NCI-H2029 (cell line): ENCODE data around the gene SLC6A16.
"Not testable (repeated sequence)": the region's sequence is repeated elsewhere in the genome, so short reads cannot be mapped to it uniquely, and the experiment has no call there.

Experiments used
- DNase-seq: peaks from one replicate; lab custom pipeline; 2025; lab: John Stamatoyannopoulos, UW

The SLC6A16 gene

GRCh38 chr19:49331187-49331586, 6.2 kb upstream of the SLC6A16 start:
- DNase-seq, result not testable (repeated sequence)

DNA sequence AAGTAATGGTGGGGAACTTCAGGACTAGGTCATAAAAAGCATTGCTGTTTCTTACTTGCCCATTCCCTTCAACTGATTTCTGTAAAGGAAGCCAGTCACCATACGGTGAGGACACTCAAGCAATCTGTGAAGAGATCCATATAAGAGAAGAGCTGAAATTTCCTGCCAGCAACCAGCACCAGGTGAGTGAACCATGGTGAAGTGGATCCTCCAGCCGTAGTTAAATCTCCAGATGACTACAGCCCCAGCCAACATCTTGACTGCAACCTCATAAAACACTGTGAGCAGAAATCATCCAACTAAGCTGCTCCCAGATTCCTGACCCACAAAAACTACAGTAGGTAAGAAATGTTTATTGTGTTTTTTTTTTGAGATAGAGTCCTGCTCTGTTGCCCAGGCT, 3.8 kb upstream of the SLC6A16 start:
- no peak for DNase-seq

- DNase-seq, result no peak
These were observed 3.0 kb upstream of the SLC6A16 start for GRCh38 chr19:49327878-49328544.

GRCh38 chr19:49326165-49326704, 1.2 kb upstream of the SLC6A16 start:
- no peak for DNase-seq

DNA sequence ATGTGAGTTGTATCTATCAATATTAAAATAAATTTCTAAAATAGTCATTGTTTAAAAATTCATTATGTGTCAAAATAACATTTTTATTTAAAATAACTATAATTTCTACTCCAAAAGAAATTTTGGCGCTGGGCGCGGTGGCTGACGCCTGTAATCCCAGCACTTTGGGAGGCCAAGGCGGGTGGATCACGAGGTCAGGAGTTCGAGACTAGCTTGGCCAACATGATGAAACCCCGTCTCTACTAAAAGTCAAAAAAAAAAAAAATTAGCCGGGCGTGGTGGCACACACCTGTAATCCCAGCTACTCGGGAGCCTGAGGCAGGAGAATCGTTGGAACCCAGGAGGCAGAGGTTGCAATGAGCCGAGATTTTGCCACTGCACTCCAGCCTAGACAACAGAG, 765 bp upstream of the SLC6A16 start:
- not testable (repeated sequence) for DNase-seq

DNA sequence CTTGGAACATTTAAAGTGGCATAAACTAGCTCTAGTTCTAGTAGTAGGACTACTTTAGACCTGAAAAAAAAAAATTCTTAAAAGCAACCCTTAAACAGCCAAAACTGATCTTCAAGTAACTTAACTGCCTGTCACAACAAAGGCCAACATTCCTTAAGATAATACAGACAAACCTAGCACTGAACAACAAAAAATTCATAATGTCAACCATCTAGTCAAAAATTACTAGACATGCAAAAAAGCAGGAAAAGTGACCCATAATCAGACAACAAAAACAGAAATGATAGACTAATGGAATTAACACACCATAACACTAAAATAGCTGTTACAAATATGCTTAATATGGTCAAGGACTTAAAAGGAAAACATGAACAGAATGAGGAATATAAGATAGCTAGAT, 6.7 kb downstream of the SLC6A16 start:
- DNase-seq, result no peak

DNA sequence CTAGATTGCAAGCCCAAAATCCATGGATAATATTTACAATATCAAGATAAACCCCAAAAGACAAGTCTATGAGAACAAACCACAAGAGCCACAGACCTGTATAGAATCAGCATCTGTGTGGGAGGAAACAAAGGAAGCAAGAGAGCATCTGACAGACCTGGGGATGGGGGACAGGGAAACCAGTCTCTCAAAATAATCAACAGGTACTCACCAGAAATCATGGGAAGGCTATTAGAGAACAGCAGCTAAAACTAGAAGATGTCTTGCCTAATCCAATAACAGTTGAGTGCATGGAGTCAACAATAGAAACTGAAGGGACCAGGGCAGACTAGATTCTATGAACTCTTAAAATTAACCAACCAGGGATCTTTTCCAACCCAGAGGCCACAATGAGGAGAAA, 8.7 kb downstream of the SLC6A16 start:
- DNase-seq, result no peak

- DNase-seq, result no peak
These were observed 9.9 kb downstream of the SLC6A16 start for GRCh38 chr19:49315111-49315510.

DNA sequence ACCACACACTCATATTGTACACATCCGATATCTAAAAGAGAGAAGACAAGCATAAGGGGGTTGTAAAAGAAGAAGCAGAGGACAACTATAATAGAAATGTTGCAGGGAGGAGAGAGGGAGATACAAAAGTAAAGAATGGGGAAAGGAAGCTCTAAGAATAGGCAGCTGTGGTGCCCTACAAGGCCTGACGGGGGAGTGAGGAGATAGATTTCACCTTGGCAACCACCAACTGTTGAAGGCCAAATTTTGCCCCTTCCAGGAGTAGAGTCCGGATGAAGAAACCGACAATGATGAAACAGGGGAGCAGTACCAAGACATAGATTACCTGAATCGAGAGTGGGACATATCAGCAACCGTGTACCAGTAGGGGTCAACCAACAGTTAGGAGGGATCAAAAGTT, 15.9 kb downstream of the SLC6A16 start:
- DNase-seq, result no peak

DNA sequence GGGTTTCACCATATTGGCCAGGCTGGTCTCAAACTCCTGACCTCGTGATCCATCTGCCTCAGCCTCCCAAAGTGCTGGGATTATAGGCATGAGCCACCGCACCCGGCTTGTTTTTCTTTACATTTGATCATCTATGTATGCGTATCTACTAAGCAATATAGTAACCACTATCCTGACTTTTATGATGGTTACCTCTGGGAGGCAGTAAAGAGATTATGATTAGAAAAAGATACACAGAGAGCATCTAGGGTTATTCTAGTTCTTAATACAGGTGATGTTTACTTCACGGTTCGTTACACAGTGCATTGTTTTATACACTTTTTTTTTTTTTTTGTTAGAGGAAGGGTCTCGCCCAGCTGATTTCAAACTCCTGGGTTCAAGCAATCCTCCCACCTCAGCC, 18.3 kb downstream of the SLC6A16 start:
- not testable (repeated sequence) for DNase-seq

DNA sequence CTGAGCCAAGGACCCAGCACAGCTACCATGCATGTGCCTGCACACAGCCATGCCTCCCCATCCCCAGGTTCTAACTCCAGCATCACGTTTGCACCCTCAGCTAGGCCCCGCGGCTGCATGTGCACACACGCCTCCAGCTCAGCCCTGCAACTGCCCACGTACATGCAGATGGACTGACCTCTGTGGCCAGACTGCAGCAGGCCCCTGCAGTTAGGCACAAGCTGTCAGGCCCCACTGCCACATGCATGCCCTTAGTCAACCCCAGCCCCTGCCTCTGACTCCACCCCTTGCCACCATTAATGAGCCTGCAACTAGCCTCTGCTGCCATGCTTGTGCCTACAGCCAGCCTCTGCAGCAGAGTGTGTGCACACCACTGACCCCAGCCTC, 23.1 kb downstream of the SLC6A16 start:
- no peak for DNase-seq

DNA sequence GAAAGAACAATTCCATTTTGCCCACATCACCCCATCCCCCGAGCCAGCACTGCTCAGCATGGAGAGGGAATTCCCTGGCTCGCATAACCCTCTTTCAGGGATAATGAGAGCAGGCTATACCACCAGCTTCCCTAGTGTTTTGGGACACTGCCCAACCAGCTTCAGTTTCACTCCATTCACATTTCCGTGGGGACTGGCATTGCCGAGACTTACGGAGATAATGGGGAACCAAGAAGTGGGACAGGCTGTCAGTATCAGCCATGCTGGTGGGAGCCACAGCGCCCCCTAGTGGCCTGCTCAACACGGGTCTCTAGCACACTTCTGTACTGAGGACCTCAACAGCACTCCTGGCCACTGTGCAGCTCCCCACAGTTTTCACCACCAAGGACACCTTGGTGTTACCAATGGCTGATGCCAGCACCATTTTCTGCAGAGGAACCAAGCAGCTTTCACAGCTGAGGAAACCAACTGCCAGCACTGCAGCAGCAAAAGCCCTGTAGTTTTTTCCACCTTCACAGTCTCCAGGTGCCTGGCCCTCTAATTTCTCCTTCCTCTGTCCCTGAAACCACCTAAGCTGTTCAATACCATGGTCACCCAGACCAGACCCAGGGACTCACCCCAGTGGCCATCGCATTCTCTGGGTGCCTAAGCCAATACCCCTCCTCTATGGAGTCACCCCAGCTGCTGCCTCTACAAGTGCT, 23.7 kb downstream of the SLC6A16 start:
- DNase-seq, result peak; percentile 12

- not testable (repeated sequence) for DNase-seq
These were observed 26.3 kb downstream of the SLC6A16 start for GRCh38 chr19:49298653-49299052.

GRCh38 chr19:49297403-49297802, 27.6 kb downstream of the SLC6A16 start:
- no peak for DNase-seq

GRCh38 chr19:49295208-49295880, 29.6 kb downstream of the SLC6A16 start:
- no peak for DNase-seq

GRCh38 chr19:49294401-49294800, 30.6 kb downstream of the SLC6A16 start:
- no peak for DNase-seq

- DNase-seq, result no peak
These were observed 34.5 kb downstream of the SLC6A16 start for GRCh38 chr19:49290517-49290916.

DNA sequence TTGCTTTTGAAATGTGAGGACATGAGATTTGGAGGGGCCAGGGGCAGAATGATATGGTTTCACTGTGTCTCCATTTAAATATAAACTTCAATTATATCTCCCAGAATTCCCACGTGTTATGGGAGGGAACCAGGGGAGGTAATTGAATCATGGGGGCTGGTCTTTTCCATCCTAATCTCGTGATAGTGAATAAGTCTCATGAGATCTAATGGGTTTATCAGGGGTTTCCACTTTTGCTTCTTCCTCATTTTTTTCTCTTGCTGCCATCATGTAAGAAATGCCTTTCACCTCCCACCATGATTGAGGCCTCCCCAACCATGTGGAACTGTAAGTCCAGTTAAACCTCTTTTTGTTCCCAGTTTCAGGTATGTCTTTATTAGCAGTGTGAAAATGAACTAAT, 35.7 kb downstream of the SLC6A16 start:
- DNase-seq, result not testable (repeated sequence)

DNA sequence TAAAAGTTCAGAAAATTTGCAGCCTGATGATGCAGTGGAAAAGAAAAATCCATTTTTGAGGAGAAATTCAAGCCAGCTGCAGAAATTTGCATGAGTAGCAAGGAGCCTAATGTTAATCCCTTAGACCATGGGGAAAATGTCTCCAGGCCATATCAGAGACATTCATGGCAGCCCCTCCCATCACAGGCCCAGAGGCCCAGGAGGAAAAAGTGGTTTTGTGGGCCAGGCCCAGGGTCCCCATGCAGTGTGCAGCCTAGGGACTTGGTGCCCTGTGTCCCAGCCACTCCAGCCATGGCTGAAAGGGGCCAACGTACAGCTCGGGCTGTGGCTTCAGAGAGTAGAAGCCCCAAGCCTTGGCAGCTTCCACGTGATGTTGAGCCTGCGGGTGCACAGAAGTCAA, 36.8 kb downstream of the SLC6A16 start:
- not testable (repeated sequence) for DNase-seq

GRCh38 chr19:49287141-49287770, 37.7 kb downstream of the SLC6A16 start:
- no peak for DNase-seq

DNA sequence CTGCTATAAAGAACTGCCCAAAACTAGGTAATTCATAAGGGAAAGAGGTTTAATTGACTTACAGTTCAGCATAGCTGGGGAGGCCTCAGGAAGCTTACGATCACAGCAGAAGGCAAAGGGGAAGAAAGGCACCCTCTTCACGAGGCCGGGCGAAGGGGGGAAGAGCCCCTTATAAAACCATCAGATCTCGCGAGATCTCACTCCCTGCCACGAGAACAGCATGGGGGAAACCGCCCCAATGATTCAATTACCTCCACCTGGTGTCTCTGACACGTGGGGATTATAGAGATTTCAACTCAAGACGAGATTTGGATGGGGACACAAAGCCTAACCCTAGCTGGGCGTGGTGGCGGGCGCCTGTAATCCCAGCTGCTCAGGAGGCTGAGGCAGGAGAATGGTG, 42.8 kb downstream of the SLC6A16 start:
- no peak for DNase-seq

GRCh38 chr19:49272204-49272603, 52.8 kb downstream of the SLC6A16 start:
- no peak for DNase-seq
